GM21786 (cell line): ENCODE results near the gene GRHL3.
A peak's percentile ranks its signal among the peaks of the same experiment; 100 is the strongest.

ENCODE experiments used
- ATAC-seq: cut with Tn5 transposase; IDR thresholded peaks from one replicate; pipeline ENCODE4 v1.9.1; 2021; ENCODE audit not compliant: unreplicated experiment

The GRHL3 gene

DNA sequence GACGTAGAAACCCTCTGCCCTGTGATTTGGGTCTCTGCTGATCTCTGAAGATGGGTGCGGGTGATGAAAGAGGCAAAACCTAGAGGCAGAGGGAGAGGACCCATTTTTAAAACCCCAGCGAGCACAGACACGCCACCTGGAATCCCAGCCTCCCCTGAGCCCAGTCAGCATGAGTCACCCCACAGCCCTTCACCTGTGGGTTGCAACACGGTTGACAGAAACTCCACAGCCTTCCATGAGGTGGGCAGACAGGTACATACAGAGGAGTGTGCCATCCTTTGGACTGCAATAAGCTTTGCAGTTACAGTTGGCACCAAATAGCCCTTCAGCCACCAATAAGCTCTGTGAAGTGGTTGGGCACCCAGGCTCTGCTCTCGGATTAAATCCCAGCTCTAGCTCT is 2.1 kb upstream of the GRHL3 start:
- ATAC-seq = no peak

- no peak for ATAC-seq
Observed at GRCh38 chr1:24317956-24318614, 1.1 kb upstream of the GRHL3 start.

- no peak for ATAC-seq
Observed at GRCh38 chr1:24318615-24319311, 394 bp upstream of the GRHL3 start.

GRCh38 chr1:24319962-24320361 is 805 bp downstream of the GRHL3 start:
- ATAC-seq = no peak

- ATAC-seq = no peak
Observed at GRCh38 chr1:24321126-24321525, 2.0 kb downstream of the GRHL3 start.

DNA sequence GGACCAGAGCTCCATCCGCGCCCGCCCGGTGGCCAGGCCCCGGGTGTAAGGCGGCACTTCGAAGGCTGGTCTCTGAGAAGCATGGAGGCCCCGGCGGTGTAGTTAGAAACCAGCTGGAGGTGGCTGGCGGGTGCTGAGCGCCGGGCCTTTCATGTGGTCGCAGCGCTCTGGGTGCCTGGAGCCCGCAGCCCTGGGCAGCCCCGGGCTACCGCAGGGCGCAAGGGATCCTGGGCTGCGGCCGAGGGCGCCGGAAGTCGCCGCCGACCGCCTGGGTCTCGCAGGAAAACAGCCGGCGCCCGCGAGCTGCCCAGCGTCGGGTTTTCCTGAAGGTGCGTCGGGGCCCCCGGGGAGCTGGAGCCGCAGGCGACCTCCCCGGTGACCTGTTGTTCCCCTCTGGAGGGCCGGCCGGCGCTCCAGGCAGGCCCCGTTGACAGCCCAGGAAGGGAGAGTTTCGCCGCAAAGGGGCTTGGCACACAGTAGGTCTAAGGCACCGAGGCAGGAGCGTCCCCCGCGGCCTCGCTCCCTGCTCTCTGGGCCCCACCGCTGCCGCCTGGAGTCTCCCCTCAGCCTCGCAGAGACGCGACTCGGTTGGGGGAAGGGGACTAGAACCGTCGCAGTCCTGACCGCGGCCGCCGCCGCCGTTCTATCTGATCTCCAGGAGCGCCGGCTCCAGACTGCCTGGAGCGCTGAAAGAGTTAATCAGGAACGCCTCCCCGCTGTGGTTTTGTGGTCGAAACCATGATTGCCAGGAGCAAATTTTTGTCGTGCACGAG is 2.7 kb downstream of the GRHL3 start:
- peak; percentile 67 for ATAC-seq

DNA sequence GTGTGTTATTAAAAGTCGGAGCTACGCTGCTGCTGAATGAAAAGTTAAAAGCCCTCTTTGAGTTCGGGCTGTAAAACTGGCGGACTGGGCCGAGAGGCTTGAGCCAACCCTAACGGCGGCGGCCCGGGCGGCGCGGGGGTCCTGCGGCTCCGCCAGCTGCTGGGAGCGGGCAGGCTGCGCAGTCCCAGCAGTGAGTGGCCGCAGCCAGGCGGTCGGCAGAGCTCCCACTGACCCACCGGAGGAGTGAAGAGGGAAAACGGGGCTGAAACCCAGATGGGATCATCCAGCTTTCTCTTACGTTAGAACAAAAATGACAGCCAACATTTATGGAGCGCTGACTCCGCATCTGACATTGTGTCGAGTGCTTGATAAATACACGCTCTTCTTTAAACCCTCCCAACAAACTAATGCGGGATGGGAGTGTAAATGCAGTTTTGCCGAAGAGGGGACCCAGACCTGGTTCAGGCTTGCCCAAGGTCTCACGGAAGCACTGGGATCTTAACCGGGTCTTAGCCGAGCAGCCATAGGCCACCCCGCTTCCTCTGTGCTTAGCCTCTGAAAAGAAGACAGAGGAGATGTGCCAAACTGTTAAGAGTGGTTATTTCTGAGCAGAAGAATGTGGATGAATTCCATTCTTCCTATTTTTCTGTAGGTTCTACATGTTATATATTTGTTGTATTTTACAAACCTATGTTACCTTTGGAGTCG is 3.5 kb downstream of the GRHL3 start:
- no peak for ATAC-seq

DNA sequence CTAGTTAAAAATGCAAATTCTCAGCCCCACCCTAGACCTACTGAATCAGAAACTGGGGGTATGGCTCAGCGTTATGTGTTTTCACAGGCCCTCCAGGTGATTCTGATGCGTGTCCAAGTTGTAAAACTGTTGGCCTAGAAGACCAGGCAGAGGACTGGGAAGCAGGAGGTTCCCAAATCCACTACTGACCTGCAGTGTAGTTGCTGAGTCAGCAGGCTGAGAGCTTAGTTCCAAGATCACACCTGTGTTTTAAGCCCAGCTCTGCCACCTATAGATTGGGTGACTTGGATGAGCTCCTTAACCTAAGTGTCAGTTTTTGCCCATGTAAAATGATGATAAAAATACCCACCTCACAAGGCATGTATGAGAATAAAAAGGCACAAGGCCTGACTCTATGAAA is 4.1 kb downstream of the GRHL3 start:
- no peak for ATAC-seq

DNA sequence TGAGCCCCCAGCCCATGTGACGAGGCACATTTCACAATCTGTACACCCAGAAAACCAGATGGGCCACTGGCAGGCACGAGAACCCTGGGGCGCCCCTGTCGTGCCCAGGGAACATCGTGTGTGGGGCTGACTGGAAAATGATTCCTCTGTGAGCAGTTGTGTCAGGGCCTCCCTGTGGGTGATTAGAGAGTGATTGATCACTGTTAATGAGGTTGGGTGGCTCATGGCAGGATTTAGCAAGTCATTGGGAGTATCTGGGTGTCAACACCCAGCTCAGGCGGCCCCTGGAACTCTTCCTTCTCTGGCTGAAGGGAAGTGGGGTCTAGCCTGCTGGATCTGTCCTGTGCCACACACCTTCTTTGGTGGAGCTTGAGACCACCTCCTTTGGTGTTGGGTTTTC is 5.7 kb downstream of the GRHL3 start:
- ATAC-seq = no peak

- no peak for ATAC-seq
Observed at GRCh38 chr1:24325587-24326449, 6.7 kb downstream of the GRHL3 start.

DNA sequence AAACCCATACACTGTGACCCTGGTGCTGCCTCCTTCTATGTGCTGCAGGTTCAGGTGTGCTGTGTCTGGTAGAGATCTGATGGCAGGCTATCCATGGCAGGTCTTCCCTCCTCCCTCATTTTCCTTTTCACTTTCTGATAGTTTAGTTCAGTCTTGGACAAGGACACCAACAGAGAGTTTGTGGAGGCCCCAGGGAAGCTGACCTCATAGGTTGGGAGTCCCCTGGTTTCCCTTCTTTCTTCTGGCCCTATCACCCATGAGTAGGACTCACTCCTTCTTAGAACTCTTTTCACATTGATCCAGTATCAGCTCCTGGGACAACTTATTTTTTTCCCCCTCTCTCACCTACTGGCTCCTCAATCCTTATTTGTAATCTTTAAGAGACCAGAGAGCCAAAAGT is 8.3 kb downstream of the GRHL3 start:
- ATAC-seq = no peak

GRCh38 chr1:24327891-24328290 is 8.7 kb downstream of the GRHL3 start:
- ATAC-seq = no peak

- no peak for ATAC-seq
Observed at GRCh38 chr1:24329331-24329730, 10.2 kb downstream of the GRHL3 start.

- ATAC-seq = no peak
Observed at GRCh38 chr1:24329797-24330543, 10.8 kb downstream of the GRHL3 start.

- ATAC-seq = no peak
Observed at GRCh38 chr1:24331961-24332673, 13.0 kb downstream of the GRHL3 start.

- no peak for ATAC-seq
Observed at GRCh38 chr1:24336075-24336474, 16.9 kb downstream of the GRHL3 start.

DNA sequence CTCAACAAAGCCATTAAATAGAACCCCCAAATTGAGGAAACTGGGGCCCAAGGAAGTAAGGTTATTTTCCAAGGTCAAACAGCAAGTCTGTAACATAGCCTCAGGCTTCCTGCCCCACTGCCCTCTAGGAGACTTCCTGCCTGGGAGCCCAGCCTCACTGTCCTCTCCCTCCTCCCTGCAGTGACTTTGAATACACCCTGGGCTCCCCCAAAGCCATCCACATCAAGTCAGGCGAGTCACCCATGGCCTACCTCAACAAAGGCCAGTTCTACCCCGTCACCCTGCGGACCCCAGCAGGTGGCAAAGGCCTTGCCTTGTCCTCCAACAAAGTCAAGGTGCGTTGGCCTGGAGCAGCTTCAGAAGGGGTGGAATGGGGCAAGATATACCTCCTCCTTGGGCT is 18.3 kb downstream of the GRHL3 start:
- no peak for ATAC-seq

GRCh38 chr1:24338447-24338846 is 19.3 kb downstream of the GRHL3 start:
- ATAC-seq = no peak

DNA sequence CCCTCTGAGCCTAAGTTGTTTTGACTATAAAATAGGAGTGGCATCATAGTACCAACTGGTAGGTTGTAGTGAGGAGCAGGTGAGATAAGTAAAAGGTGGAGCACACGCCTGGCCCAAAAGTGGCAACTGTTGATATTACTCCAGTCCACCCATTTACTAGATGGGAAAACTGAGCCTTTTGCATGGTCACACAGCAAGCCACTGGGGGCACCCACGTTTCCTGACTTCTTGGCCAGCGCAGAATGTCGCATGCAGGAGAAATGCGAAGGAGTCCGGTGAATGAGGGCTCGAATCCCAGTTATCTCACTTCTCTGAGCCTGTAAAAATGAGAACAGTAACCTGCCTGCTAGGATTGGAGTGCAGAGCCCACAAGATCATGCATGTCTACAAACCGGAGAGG is 20.8 kb downstream of the GRHL3 start:
- no peak for ATAC-seq
